Erythroblast (primary cell): ENCODE data around the gene CACNA1D.

Experiments used
- GATA1 ChIP-seq: IDR thresholded peaks from 2 replicates; pipeline ENCODE4 v1.6.1; 2011; ENCODE audit warnings: low read depth, mild to moderate bottlenecking, control low read depth, low read length, moderate library complexity
- POLR2A ChIP-seq: IDR thresholded peaks from 2 replicates; pipeline ENCODE4 v1.6.1; 2011; ENCODE audit warnings: mild to moderate bottlenecking, low read length

DNA sequence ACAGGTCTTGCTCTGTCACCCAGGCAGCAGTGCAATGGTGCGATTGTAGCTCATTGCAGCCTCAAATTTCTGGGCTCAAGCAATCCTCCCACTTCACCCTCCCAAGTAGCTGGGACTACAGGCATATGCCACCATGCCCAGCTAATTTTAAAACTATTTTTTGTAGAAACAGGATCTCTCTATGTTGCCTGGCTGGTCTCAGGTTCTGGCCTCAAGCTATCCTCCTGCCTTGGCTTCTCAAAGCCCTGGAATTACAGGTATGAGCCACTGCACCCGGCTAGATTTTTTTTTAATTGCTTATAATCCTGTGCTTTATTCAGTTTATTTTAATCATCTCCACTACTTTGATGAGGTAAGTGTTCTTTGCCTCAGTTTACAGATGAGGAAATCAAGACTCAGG, 195.3 kb downstream of the CACNA1D start:
- TF ChIP-seq POLR2A (no peak), GATA1 (no peak)
